HepG2 (cell line): ENCODE data around the gene NPHP1.

Experiments used
- BHLHE40 ChIP-seq: IDR thresholded peaks from 2 replicates; pipeline ENCODE4 v1.6.1; 2011; ENCODE audit warnings: low read length, improper control_type of control experiment
- CAMTA2 ChIP-seq: sonication (generic); formaldehyde crosslinking; IDR thresholded peaks from 2 replicates; pipeline ENCODE4 v1.4.0; 2020; ENCODE audit warnings: mild to moderate bottlenecking, missing genetic modification reagents, borderline replicate concordance
- CHD4 ChIP-seq: fragments of 200-600 bp; sonication (generic); IDR thresholded peaks from 2 replicates; pipeline ENCODE4 v1.7.0; 2017; ENCODE audit warnings: mild to moderate bottlenecking, low read length, borderline replicate concordance
- CTCF ChIP-seq: sonication (generic); formaldehyde crosslinking; IDR thresholded peaks from 2 replicates; pipeline ENCODE4 v1.5.0; 2020; ENCODE audit warnings: mild to moderate bottlenecking, missing genetic modification reagents, moderate library complexity
- FOXK2 ChIP-seq: fragments of 450-650 bp; IDR thresholded peaks from 2 replicates; pipeline ENCODE4 v1.6.1; 2016
- HCFC1 ChIP-seq: fragments of 150-350 bp; IDR thresholded peaks from 2 replicates; pipeline ENCODE4 v1.6.1; 2014; ENCODE audit warnings: low read depth, low read length
- ZNF160 ChIP-seq: sonication (generic); formaldehyde crosslinking; IDR thresholded peaks from 2 replicates; pipeline ENCODE4 v1.8.0; 2022; ENCODE audit warnings: mild to moderate bottlenecking, inconsistent platforms, missing genetic modification reagents

- TF ChIP-seq FOXK2: no peak
- TF ChIP-seq HCFC1: no peak
- TF ChIP-seq CTCF (CRISPR knock-in tag): no peak
- TF ChIP-seq ZNF160 (CRISPR knock-in tag): no peak
- TF ChIP-seq BHLHE40: no peak
- TF ChIP-seq CHD4: no peak
- no peak for TF ChIP-seq CAMTA2 (CRISPR knock-in tag)
These were observed 105.2 kb downstream of the NPHP1 start for GRCh38 chr2:110099471-110100225.
